Fibroblast of skin of scalp (primary cell): ENCODE data around the gene CDK5RAP2.

Experiments used
- DNase-seq: peaks from one replicate; pipeline ENCODE4 v3.0.0-alpha.2; 2013

The CDK5RAP2 gene

DNA sequence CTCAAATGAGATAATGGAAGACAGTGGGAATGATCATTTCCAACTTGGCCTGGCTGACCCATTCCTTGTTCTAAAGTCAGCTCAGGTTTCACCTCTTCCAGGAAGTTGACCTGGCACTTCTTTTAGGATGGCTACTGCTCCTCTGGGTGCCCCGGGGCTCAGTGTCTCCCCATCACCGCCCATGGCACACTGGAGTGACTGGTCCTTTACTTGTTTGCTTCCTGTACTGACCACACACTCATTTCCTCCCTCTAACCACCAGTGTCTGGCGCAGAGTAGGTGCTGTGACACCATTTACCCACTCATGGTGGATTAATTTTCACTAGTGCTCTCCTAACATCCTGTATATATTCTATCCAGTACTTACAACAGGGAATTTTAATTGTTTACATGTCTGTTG is 183.5 kb downstream of the CDK5RAP2 start:
- DNase-seq: no peak

DNA sequence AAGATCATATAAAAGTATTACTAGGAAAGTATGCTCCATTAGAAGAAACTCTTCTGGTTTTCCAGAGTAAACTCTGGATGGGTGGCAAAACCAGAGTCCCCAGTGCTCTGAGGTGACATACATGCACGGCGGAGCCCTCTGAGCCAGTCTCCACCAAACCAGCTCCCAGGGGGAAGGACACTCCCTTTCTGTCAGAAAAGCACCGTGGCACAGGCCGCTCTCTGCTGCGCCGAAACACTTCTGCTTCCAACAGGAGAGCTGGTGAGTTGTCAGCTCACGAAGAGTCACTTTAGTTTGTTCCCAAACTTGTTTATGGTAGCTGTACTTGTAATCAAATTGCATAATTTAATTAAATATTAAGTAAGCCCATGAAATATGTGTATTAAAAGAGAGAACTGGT is 184.6 kb downstream of the CDK5RAP2 start:
- no peak for DNase-seq

DNA sequence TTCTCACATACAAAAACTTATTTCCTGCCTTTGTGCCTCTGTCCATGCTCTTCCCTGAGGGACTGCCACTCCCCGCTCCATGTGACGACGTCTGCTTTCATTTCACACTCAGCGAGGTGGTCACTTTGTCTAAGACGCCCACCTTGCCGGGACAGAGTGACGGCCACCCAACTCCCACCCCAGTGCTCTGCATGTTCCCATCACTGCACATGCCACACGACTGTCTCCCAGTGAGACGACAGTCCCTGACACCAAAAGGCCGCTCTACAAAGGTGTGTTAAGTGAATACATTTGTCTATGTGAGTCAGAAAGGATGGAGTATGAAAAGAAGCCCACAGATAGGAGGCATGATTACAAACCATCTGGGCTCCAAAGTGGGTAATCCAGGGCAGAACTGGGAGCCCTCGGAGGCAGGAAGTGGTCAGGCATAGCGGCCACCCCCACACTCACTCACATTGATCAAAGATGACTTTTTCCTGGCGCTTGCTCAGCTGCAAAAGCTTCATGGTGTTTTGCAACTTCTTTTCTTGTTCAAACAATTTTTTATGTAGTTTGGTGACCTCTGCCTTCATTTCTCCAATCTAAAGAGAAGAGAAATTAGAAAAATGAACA is 185.8 kb downstream of the CDK5RAP2 start:
- DNase-seq: peak; percentile 86

DNA sequence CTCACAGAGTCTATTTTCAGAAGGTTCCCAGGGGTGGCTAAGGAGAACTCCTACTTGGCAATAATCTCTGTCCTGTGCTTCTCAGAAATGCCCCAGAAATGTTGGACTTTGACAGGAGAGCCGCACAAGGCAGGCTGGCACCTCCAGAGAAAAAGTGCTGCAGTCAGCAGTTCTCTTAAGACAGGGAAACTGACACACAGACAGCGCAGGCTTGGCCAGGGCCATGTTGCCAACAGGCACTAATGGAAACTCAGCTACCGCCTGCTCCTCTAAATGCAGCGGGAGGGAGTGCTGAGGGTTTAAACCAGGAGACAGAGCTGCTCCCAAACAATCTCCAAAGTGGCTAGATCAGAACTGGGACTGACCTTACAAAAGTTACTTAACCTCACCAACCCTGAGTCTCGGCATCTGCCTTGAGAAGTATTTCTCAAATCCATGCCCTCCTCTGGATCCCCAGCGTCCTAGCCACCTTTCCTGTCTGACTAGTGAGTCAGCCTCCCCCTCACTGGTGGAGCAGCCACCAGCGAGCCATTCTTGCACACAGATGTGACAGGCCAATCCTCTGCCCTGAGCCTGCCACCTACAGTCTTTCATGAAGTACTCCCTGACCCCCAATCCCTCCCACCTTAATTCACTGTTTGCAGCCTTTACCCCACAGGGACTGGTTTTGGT is 186.4 kb downstream of the CDK5RAP2 start:
- peak; percentile 42 for DNase-seq

DNA sequence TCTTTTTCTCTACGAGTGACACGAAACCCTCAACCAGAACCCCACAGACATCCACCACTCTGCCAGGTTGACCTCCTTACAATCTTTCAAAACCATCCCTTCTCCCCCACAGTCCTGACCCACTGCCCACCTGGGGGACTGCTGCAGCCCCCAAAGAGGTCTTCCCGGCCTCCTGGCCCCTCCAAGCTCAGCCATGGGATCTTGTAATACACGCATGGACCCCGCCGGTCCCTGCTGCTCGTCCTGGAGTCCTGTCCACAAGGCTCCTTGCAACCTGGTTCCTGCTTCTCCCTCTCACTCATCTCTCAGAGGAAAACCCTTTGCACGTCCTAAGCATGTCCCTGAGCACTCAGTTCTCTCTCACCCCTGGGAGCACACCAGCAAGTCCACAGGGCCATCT is 187.3 kb downstream of the CDK5RAP2 start:
- DNase-seq: no peak

DNA sequence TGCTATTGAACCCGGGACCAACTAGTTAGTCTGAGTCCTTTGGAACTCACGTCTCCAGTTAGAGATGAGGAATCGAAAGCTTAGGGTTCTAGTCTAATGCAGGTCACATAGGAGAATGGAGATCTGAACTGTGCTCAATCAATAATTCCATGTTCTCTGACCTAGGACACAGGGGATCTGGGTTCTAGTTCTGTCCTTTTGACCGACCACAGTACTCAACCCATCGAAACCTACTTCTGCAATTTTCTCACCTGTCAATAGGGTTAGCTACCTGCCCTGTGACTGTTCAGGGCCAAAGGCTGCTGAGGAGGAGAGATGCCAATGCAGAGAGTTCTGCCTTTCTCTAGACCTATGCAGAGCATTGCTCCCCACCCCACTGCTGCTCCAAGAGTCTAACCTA is 187.7 kb downstream of the CDK5RAP2 start:
- DNase-seq: no peak

DNA sequence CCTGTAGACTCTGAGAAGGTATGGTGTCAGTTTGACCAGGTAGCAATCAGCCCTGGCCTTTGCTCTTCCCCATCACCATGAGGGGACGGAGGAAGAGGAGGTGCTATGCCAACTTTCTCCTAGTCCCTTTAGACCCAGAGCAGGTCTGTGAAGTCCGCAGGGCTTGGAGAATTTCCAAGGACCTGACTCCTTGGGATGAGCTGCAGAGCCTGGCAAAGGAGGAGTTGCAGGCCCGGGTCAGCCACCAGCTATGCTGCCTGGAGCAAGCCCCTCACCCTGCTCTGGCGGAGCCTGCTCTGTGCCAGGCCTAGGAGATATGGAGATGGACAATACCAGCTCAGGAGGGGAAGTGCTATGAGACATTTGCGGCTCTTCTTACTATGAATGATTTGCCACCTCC is 188.3 kb downstream of the CDK5RAP2 start:
- DNase-seq: no peak

DNA sequence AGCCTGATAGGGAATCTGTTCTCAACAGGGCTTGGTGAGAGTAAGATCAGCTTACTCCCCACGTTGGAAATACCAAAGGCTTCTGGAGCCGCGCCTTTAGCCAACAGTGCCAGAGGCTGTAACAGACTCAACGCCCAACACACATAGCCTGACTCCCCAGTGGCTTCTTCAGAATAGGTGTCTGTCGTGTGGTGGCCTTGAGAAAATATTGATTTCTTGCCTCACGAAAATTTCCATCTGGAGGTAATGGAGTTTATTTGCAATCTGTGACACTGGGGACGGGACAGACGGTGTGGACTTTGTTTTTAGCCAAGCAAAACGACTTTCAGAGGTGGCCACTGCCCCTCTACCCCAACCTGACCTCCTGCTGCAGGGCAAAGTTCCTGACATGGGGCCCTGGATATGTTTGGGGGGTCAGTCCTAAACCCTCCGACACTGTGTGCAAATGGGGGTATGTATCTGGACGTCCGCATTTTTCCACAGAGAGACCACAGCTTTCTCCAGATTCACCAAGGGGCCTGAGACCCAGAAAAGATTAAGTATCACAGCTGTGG is 189.3 kb downstream of the CDK5RAP2 start:
- DNase-seq: no peak

DNA sequence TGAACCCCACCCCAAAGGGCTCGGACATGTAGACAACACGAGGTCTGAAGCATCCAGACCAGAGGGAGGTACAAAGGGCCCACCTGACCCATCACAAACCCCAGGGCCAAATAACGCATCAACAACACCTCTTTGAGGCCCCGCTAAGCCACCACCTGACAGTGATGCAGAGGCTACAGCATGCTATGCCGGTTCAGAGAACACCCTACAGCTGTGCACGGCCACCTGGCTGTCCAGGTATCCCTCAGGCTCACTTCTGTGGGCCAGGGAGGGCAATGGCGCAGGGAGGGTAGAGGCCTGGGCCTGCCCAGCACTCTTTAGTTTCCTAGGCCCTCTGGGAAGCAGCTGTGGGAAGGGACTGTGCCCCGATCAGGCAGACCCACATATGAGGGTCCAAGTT is 190.1 kb downstream of the CDK5RAP2 start:
- no peak for DNase-seq

DNA sequence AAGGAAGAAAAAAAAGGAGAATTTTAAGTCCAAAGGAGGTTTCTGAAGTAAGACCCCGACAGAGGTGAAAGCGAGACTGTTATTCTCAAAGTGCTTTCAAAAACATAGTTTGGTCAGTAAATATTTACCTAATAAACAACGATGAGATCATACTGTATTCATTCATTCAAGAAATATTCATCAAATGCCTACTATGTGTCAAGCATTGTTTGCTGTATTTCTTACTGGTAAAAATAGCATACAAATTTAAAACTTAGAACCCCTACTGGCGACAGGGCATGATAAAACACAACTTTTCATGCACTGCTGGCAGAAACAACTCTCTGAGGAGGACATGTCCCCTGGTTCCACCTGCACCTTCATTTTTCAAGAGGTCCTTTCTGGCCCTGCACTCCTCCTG is 190.7 kb downstream of the CDK5RAP2 start:
- no peak for DNase-seq

DNA sequence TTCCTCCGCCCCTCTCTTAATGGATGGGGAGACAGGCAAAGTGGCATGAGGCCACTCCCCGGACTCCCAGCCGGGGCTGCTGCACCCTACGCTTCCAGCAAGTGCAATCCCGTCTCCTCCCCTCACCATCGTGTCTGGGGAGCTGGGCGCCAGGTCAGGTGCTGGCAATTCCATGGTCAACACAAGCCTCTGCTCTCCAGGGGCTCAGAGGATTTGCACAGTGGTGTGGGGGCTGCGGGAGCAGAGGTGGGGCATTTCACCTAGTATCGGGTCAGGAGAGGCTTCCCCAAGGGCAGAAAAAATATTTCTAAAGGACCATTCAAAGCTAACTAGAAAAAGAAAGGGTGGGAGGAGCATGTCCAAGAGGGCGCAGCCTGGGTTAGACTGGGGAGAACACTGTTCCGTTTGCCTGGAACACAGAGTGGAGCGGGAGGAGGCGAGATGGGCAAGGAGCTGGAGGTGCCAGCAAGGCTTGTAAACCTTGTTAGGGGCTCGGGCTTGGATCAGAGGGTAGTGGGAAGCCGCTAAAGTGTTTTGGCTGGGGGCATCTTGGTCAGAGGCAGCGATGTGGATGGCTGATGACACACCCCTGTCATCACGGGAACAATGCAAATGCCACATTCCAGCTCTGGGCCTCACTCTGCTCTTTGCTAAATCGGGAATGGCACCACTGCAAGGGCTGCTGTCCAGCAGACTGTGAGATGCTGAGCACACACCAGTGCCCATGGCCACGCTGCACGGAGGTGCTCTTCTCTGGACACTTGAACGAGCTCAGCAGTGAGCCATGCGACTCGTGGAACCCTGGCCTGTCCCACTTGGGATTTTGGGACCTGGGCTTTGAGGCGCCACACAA is 191.7 kb downstream of the CDK5RAP2 start:
- peak; percentile 23 for DNase-seq

DNA sequence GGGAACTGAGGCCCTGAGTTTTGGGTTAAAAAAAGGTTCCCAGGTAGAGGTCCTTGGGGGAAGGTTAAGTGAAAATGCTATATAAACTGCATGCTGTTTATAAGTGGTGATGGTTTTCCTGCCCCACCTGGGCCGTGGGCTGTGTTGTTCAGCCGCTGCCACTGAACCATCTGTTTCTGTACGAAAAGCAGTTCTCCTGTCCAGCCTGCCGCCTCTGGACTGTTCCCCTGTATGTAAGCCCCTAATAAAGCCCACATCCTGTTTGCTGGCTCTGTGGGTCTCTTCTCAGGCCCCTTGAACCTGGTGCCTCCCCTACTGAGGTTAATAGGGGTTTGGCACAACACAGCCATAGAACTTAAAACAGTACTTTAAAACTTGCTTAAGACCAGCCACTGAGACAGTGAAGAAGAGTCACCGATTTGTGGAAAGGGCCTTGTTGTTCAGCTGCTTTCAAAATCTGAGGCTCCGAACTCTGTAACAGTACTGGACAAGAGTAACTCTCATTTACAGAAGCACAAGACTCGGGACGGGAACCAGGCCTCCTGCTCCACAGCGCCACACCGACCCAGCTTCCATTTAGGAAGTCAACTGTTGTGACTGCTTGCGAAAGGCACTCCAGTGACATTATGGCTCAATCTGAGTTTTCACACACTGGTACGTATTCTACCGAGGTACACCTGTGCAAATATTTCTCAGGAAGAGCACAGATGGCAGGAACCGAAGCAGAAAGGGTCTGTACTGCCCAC is 192.5 kb downstream of the CDK5RAP2 start:
- no peak for DNase-seq

DNA sequence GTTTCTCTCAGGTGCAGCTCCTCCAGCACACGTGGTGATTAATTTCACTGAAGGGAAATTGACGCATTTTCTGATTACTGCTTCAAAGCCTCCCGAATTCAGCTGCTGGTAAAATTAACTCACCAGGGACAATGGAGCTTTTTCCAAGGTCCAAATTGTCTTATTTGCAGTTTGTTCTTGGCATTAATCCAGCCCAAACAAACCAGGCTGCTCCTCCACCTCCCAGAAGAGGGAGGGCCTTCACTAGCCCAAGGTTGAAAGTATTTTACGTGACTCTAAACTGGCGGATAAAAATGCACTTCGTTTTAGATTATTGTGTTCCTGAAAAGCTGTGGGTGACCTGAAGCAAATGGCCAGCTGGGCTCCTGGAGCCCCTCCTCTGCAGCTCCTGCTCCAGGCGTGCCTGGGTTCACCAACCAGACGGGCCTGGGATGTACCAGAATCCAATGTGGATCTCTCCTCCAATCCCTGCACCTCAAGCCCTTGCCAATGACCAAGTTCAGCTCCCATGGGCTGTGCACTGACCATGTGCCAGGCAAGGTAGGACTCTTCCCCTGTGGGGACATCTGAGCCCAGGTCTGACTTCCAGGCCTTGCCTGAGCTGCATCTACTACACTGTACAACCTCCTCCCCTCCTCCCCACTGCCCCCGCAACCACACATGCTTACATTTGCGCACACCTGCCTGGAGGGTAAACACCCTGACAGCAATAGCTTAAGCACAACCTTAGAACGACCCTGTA is 193.4 kb downstream of the CDK5RAP2 start:
- DNase-seq: peak; percentile 41

DNA sequence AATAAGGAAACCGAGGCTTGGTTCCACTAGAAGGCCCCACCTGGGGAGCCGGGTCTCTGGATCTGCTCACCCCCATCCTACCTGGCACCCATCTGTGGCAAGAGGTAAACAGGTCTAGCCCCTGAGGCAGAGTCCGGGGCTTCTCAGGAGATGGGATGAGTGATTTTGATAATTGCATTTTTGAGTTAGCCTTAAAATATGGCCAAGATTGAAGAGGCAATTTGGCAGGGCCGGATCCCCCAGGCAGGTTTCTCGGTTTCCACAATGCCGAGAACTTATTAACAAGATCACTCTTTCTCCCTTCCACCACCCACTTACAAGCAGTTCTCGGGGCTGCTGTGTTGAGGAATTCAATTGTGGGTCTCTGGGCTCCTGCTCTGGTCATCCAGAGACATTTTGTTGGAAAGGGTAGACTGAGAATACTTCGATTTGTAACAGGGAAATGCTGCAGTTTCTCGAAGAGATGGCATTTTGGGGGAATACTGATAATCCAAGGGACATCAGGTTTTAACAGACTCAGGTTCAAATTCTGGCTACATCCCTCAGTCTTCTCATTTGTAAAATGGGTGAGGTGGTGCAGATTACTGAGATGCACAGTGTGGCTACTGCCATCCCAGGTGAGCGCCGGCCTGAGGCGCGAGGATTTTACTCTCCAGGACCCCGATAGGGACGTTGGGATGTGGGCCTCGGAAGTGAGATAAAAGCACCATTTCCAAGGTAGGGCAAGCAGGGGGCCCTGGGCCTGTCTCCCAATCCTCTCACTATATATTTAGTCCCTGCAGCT is 194.2 kb downstream of the CDK5RAP2 start:
- no peak for DNase-seq

DNA sequence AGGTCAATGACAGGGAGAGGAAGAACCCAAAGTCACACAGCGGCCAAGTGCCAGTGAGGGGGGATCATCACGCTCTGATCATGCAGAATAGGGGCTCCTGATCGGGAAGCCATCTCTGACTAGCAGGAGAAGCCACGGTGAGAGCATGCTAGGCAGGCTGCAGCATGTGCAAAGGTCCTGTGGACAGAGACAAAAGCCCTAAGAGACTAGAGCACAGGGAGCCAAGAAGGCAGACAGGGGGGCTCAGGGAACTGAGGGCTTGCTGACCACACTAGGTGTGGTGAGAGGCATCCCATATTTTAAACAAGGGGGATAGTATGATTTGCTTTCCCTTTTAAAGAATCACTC is 195.1 kb downstream of the CDK5RAP2 start:
- no peak for DNase-seq

DNA sequence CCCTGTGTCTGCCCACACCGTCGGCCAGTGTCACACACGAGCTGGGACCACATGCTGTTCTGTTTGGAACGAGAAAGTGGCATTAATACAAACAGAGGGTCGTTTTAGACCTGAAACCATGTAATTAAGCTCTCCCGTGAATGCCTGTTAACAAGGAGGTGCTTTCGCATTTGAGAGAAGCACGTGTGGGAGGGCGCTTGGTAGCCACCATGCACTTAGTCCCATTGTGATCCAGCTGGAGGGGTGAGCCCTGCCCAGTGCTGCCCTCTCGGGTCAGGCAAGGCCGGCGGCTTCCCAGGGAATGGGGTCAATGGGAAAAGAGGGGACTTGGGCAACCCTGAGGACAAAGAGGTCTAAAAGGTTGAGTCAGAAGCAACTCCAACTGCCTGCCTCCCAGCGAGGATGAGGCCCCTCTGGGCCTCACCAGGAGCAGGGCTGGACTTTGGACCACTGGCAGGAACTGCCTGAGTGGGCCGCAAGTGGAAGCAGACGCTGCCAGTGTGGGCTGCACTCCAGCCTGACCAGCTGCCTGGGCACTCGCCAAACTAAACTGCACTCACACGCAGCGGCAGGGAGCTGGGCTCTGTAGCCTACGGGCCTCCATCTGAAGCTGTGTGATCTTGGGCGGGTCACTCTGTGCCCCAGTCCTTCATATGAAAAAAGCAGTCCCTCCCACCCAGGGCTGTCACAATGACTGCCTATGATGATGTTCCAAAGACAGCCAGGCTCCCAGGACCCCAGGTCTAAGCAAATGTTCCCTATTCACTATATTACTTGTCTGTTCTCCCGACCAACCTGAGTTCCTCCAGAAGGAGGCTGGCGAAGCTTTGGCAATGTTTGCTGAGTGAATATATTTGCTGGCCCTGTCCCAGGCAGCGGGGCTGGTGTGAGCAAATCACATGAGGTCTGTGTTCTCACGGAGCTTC is 195.7 kb downstream of the CDK5RAP2 start:
- peak; percentile 41 for DNase-seq

DNA sequence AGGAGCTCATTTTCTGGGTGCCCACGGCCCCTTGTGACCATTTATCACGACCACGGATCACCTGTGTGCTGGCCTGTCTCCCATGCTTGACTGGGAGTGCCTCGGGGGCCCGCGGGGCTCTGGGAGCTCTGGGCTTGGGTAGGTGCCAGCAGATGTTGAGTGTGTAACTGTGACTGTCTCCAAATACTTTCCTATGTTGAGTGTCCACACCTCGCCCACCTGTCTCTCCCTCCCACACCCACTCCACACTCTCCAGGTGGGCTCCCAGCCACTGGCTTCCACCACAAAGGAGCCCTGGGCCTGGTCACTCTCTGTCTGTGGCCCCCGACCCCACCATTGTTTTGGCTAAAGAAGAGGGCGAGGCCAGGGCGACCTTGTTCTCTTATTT is 196.4 kb downstream of the CDK5RAP2 start:
- no peak for DNase-seq

DNA sequence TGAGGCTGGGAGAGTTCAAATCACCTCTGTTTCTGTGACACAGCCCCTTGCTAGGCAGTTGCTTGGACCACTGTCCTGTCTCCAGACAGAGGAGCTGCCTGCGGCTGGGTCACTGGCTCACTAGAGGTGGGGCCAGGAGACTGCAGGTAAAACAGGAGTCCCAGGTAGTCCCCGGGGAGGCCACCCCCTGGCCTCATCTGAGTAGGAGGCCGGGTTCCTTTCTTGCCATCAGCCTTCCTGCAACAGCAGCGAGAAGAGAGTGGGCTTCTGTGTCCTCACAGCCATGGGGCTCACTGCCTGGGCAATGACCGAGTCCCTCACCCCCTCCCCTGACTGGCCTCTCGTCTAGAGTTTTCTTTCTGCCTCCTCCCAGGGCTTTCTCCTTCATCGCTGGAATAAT is 197.5 kb downstream of the CDK5RAP2 start:
- no peak for DNase-seq

DNA sequence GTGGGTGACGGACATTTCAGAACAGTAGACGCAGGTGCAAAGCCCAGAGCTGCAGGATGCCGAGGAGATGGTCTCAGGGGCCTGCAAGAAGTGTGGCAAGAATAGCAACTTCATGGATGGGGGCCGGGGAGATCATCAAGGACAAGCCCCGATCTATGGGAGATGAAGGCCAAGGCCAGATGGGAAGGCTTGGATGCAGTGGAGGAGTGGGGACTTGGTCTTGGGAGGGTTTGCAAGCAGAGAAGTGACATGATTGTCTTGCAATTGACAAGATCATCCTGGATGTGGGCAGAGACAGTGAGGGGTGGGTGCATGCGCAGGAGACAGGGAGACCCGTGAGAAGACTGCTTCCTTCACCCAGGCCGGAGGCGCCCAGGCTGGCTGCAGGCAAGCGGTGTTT is 198.1 kb downstream of the CDK5RAP2 start:
- no peak for DNase-seq

DNA sequence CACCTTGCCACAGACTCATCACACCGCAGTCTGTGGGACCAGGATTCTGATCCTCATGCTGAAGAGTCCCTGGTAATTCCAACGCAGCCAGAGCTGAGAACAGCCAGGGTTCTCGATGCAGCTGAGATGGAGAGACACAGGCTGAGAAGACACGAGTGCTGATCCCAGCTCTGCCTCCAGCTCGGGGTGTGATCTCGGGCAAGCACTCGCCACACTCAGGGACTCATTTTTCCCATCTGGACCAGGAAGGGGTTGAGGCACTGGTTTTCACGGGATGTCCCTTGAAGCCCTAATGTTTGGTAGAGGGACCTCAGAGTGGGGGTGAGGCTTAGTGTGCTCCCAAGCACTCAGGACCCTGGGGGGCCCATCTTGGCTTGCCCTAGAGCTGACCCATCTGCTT is 200.4 kb downstream of the CDK5RAP2 start:
- DNase-seq: no peak
